HEK293 (cell line): ENCODE measurements around the gene ZNF438.

Experiments used
- CTCF ChIA-PET: fragments of 350-600 bp; formaldehyde crosslinking; extraction: SDS; loops from one replicate; lab custom pipeline; 2021; ENCODE audit warnings: antibody characterized with exemption; lab: Yijun Ruan, JAX
- POLR2A ChIA-PET: fragments of 300-600 bp; formaldehyde crosslinking; extraction: SDS; loops from one replicate; lab custom pipeline; 2020; ENCODE audit warnings: antibody characterized with exemption, inconsistent platforms; lab: Yijun Ruan, JAX
- H3K27ac ChIP-seq: fragments of 200-500 bp; sonication (Bioruptor generic); 2 replicates; pipeline ENCODE4 v1.5.1; 2014; ENCODE audit warnings: low read depth, low read length, control low read depth, inconsistent platforms; ENCODE audit errors: extremely low read depth
- H3K36me3 ChIP-seq, 2 experiments: fragments of 200-500 bp in 1 of 2; sonication (Bioruptor generic) in 1 of 2; 1 replicate in 1 of 2; 2 replicates in 1 of 2; pipeline ENCODE4 v1.5.1; 2014 to 2017; ENCODE audit warnings: inconsistent platforms in 2 of 2, low read length in 2 of 2; ENCODE audit not compliant: control insufficient read depth in 2 of 2, insufficient read depth in 1 of 2
- H3K4me1 ChIP-seq: fragments of 200-500 bp; sonication (Bioruptor generic); 2 replicates; pipeline ENCODE4 v1.5.1; 2014; ENCODE audit warnings: mild to moderate bottlenecking, low read length, inconsistent platforms; ENCODE audit not compliant: control insufficient read depth, insufficient read depth
- H3K4me3 ChIP-seq: 2 replicates; pipeline ENCODE4 v1.5.1; 2011; ENCODE audit warnings: low read depth, mild to moderate bottlenecking, control low read depth, low read length, moderate library complexity
- H3K9me3 ChIP-seq: fragments of 200-500 bp; sonication (Bioruptor generic); 2 replicates; pipeline ENCODE4 v1.5.1; 2014; ENCODE audit warnings: low read depth, low read length, inconsistent platforms; ENCODE audit not compliant: control insufficient read depth, insufficient read depth
- FEZF1 ChIP-seq: fragments of 450-650 bp; formaldehyde crosslinking; IDR thresholded peaks from 2 replicates; pipeline ENCODE4 v1.5.1; 2016; ENCODE audit warnings: missing biosample characterization, missing genetic modification characterization
- GFI1B ChIP-seq: fragments of 450-650 bp; formaldehyde crosslinking; IDR thresholded peaks from 2 replicates; pipeline ENCODE4 v1.5.1; 2016; ENCODE audit warnings: missing biosample characterization, missing genetic modification characterization
- KLF9 ChIP-seq: fragments of 450-650 bp; formaldehyde crosslinking; IDR thresholded peaks from 2 replicates; pipeline ENCODE4 v1.5.1; 2016; ENCODE audit warnings: missing biosample characterization, missing genetic modification characterization, low read depth
- OSR2 ChIP-seq: fragments of 450-650 bp; formaldehyde crosslinking; IDR thresholded peaks from 2 replicates; pipeline ENCODE4 v1.5.1; 2016; ENCODE audit warnings: missing biosample characterization, missing genetic modification characterization
- TRIM28 ChIP-seq: IDR thresholded peaks from 2 replicates; pipeline ENCODE4 v1.6.1; 2011; ENCODE audit warnings: low read length, control low read depth, borderline replicate concordance
- ZBTB20 ChIP-seq: fragments of 450-650 bp; formaldehyde crosslinking; IDR thresholded peaks from 2 replicates; pipeline ENCODE4 v1.5.1; 2016; ENCODE audit warnings: missing biosample characterization, missing genetic modification characterization
- ZEB2 ChIP-seq: fragments of 450-650 bp; formaldehyde crosslinking; IDR thresholded peaks from 2 replicates; pipeline ENCODE4 v1.5.1; 2016; ENCODE audit warnings: missing biosample characterization, missing genetic modification characterization
- ZNF132 ChIP-seq: fragments of 450-650 bp; formaldehyde crosslinking; IDR thresholded peaks from 2 replicates; pipeline ENCODE4 v1.5.1; 2017; ENCODE audit warnings: missing biosample characterization, missing genetic modification characterization, borderline replicate concordance
- ZNF140 ChIP-seq: fragments of 450-650 bp; formaldehyde crosslinking; IDR thresholded peaks from 2 replicates; pipeline ENCODE4 v1.5.1; 2016; ENCODE audit warnings: missing biosample characterization, missing genetic modification characterization
- ZNF184 ChIP-seq: fragments of 450-650 bp; IDR thresholded peaks from 2 replicates; pipeline ENCODE4 v1.5.1; 2018; ENCODE audit warnings: missing biosample characterization, mild to moderate bottlenecking, missing genetic modification characterization
- ZNF2 ChIP-seq: fragments of 450-650 bp; formaldehyde crosslinking; IDR thresholded peaks from 2 replicates; pipeline ENCODE4 v1.5.1; 2016; ENCODE audit warnings: missing biosample characterization, missing genetic modification characterization
- ZNF23 ChIP-seq: fragments of 450-650 bp; formaldehyde crosslinking; IDR thresholded peaks from 2 replicates; pipeline ENCODE4 v1.5.1; 2016; ENCODE audit warnings: missing biosample characterization, missing genetic modification characterization, borderline replicate concordance
- ZNF37A ChIP-seq: fragments of 450-650 bp; IDR thresholded peaks from 2 replicates; pipeline ENCODE4 v1.5.1; 2018; ENCODE audit warnings: missing biosample characterization, missing genetic modification characterization
- ZNF404 ChIP-seq: fragments of 450-650 bp; formaldehyde crosslinking; IDR thresholded peaks from 2 replicates; pipeline ENCODE4 v1.5.1; 2017; ENCODE audit warnings: missing biosample characterization, missing genetic modification characterization
- ZNF423 ChIP-seq: fragments of 450-650 bp; formaldehyde crosslinking; IDR thresholded peaks from 2 replicates; pipeline ENCODE4 v1.5.1; 2016; ENCODE audit warnings: missing biosample characterization, missing genetic modification characterization
- ZNF549 ChIP-seq: fragments of 450-650 bp; IDR thresholded peaks from 2 replicates; pipeline ENCODE4 v1.5.1; 2018; ENCODE audit warnings: missing biosample characterization, missing genetic modification characterization, mild to moderate bottlenecking, inconsistent platforms, moderate library complexity
- ZNF626 ChIP-seq: fragments of 450-650 bp; sonication (Bioruptor Pico); formaldehyde crosslinking; IDR thresholded peaks from 2 replicates; pipeline ENCODE4 v1.5.1; 2018; ENCODE audit warnings: missing biosample characterization, missing genetic modification characterization, inconsistent platforms
- ZNF664 ChIP-seq: fragments of 450-650 bp; formaldehyde crosslinking; IDR thresholded peaks from 2 replicates; pipeline ENCODE4 v1.5.1; 2016; ENCODE audit warnings: missing biosample characterization, missing genetic modification characterization
- ZNF692 ChIP-seq: fragments of 450-650 bp; formaldehyde crosslinking; IDR thresholded peaks from 2 replicates; pipeline ENCODE4 v1.5.1; 2016; ENCODE audit warnings: missing biosample characterization, missing genetic modification characterization
- ZNF830 ChIP-seq: fragments of 450-650 bp; IDR thresholded peaks from 2 replicates; pipeline ENCODE4 v1.5.0; 2018; ENCODE audit warnings: missing biosample characterization, missing genetic modification characterization, low read depth, mild to moderate bottlenecking, moderate library complexity
- ZSCAN30 ChIP-seq: fragments of 450-650 bp; IDR thresholded peaks from 2 replicates; pipeline ENCODE4 v1.5.1; 2018; ENCODE audit warnings: missing biosample characterization, mild to moderate bottlenecking, missing genetic modification characterization, moderate library complexity
- ZXDB ChIP-seq: fragments of 450-650 bp; formaldehyde crosslinking; IDR thresholded peaks from 2 replicates; pipeline ENCODE4 v1.5.1; 2016; ENCODE audit warnings: missing biosample characterization, missing genetic modification characterization
- TF ChIP-seq, protein P1 (sequence below): fragments of 450-650 bp; formaldehyde crosslinking; conservative IDR thresholded peaks from 2 replicates; pipeline ENCODE4 v1.5.1; 2016; ENCODE audit warnings: low read depth, missing biosample characterization, missing genetic modification characterization
- TF ChIP-seq, protein P2 (sequence below): fragments of 450-650 bp; formaldehyde crosslinking; IDR thresholded peaks from 2 replicates; pipeline ENCODE4 v1.5.1; 2017; ENCODE audit warnings: missing biosample characterization, missing genetic modification characterization
- TF ChIP-seq, protein P3 (sequence below): fragments of 450-650 bp; formaldehyde crosslinking; IDR thresholded peaks from 2 replicates; pipeline ENCODE4 v1.5.1; 2016; ENCODE audit warnings: missing biosample characterization, missing genetic modification characterization, low read depth

Gene ZNF438

GRCh38 chr10:31074722-31075086 lies 43.0 kb upstream of the ZNF438 start (continued):
- TF ChIP-seq, protein P1, sequence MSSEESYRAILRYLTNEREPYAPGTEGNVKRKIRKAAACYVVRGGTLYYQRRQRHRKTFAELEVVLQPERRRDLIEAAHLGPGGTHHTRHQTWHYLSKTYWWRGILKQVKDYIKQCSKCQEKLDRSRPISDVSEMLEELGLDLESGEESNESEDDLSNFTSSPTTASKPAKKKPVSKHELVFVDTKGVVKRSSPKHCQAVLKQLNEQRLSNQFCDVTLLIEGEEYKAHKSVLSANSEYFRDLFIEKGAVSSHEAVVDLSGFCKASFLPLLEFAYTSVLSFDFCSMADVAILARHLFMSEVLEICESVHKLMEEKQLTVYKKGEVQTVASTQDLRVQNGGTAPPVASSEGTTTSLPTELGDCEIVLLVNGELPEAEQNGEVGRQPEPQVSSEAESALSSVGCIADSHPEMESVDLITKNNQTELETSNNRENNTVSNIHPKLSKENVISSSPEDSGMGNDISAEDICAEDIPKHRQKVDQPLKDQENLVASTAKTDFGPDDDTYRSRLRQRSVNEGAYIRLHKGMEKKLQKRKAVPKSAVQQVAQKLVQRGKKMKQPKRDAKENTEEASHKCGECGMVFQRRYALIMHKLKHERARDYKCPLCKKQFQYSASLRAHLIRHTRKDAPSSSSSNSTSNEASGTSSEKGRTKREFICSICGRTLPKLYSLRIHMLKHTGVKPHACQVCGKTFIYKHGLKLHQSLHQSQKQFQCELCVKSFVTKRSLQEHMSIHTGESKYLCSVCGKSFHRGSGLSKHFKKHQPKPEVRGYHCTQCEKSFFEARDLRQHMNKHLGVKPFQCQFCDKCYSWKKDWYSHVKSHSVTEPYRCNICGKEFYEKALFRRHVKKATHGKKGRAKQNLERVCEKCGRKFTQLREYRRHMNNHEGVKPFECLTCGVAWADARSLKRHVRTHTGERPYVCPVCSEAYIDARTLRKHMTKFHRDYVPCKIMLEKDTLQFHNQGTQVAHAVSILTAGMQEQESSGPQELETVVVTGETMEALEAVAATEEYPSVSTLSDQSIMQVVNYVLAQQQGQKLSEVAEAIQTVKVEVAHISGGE (tag by site-specific recombination), result no peak
- TF ChIP-seq ZEB2 (tag by site-specific recombination) (no peak), ZNF132 (tag by site-specific recombination) (no peak), ZBTB20 (tag by site-specific recombination) (no peak), ZNF140 (no peak), TRIM28 (no peak), ZXDB (tag by site-specific recombination) (no peak), KLF9 (no peak)
- TF ChIP-seq, all 188 proteins: peak for 0

GRCh38 chr10:31073996-31074721 lies 42.5 kb upstream of the ZNF438 start:
- H3K36me3 ChIP-seq, result no peaks in the 10 kb centered on the region
- TF ChIP-seq ZNF184 (no peak), ZNF2 (tag by site-specific recombination) (no peak), ZNF37A (tag by site-specific recombination) (no peak), ZNF23 (no peak), GFI1B (tag by site-specific recombination) (no peak), ZSCAN30 (tag by site-specific recombination) (no peak), ZNF626 (tag by site-specific recombination) (no peak), ZNF692 (no peak), FEZF1 (tag by site-specific recombination) (no peak), OSR2 (tag by site-specific recombination) (no peak), ZNF830 (tag by site-specific recombination) (no peak), ZNF404 (tag by site-specific recombination) (no peak), ZNF664 (tag by site-specific recombination) (no peak), ZNF549 (tag by site-specific recombination) (no peak), ZNF132 (tag by site-specific recombination) (no peak), ZNF423 (no peak)
- TF ChIP-seq, protein P2, sequence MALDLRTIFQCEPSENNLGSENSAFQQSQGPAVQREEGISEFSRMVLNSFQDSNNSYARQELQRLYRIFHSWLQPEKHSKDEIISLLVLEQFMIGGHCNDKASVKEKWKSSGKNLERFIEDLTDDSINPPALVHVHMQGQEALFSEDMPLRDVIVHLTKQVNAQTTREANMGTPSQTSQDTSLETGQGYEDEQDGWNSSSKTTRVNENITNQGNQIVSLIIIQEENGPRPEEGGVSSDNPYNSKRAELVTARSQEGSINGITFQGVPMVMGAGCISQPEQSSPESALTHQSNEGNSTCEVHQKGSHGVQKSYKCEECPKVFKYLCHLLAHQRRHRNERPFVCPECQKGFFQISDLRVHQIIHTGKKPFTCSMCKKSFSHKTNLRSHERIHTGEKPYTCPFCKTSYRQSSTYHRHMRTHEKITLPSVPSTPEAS (tag by site-specific recombination), result no peak
- TF ChIP-seq, protein P3, sequence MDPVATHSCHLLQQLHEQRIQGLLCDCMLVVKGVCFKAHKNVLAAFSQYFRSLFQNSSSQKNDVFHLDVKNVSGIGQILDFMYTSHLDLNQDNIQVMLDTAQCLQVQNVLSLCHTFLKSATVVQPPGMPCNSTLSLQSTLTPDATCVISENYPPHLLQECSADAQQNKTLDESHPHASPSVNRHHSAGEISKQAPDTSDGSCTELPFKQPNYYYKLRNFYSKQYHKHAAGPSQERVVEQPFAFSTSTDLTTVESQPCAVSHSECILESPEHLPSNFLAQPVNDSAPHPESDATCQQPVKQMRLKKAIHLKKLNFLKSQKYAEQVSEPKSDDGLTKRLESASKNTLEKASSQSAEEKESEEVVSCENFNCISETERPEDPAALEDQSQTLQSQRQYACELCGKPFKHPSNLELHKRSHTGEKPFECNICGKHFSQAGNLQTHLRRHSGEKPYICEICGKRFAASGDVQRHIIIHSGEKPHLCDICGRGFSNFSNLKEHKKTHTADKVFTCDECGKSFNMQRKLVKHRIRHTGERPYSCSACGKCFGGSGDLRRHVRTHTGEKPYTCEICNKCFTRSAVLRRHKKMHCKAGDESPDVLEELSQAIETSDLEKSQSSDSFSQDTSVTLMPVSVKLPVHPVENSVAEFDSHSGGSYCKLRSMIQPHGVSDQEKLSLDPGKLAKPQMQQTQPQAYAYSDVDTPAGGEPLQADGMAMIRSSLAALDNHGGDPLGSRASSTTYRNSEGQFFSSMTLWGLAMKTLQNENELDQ (tag by site-specific recombination), result no peak
- TF ChIP-seq, all 188 proteins: peak for 0
- H3K9me3 ChIP-seq, result no peaks in the 10 kb centered on the region
- H3K27ac ChIP-seq, result no peak overlapping the region
- H3K4me1 ChIP-seq, result no peaks in the 10 kb centered on the region
- no peak overlapping the region for H3K4me3 ChIP-seq
- CTCF ChIA-PET, result interaction anchor here (0.7 to 3.2 kb wide), 2 partner anchors 9 to 271 kb away, joined by 3 to 12 read pairs; no protein-coding TSS in a partner anchor
- POLR2A ChIA-PET, result interaction anchor here (1.2 kb wide), 1 partner anchor 43 kb away, joined by 8 read pairs; the partner anchor contains the start of gene ZNF438
